Left forelimb (tissue), 1 donor: Measurements from ENCODE around the gene RTCA.
"Not testable (repeated sequence)": the region's sequence is repeated elsewhere in the genome, so short reads cannot be mapped to it uniquely, and the experiment has no call there.

Experiments used
- DNase-seq: peaks from one replicate; pipeline ENCODE4 v3.0.0-alpha.2; 2018; ENCODE audit warnings: low spot score

RTCA gene

DNA sequence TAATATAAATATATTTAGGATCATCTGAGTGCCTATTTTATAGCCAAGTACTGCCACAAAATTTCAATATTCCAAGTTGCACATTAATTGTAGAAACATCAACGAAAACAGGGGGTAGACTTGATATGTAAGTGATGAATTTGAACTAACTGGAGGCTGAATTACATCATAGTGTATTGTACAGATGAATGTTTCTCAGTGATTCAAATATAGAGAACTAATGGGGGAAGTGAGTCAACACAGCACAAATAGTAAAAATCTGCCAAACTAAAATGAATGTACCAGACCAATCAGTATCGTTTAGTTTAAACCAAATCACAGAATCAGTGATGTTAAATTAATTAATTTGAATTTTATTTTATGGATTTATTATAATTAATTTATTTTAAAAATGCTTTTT is 42.8 kb downstream of the RTCA start:
- no peak for DNase-seq

DNA sequence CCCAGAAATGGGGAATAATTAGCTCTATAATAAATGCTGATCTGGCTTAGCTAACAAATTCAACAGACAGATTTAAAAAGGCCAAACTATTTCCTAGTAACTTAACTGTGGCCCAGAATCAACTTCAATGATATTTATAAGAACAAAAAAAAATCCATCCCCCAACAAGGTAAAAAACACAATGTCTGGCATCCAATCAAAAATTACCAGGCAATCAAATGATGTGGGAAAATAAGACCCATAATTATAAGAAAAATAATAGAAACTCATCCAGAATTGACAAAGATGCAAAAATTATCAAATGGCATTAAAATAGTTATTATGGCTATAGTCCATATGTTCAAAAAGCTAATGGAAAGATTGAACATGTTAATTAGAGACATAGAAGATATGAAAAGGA is 43.8 kb downstream of the RTCA start:
- no peak for DNase-seq

DNA sequence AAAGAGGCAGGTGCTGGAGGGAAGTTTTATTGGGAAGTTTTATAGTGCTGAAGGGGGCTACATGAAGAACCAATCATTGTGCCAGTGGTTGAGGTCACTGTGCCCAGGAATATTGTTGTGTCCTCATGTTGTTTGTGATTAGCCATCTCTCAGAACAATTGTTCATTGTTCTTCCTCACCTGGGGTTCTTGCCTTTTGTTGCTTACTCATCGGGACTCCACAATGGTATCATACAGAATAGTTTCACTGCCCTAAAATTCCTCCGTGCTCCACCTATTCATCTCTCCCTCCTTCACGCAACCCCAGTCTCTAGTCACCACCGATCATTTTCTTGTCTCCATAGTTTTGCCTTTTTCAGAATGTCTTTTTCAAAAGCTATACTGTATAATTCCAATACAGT is 47.4 kb downstream of the RTCA start:
- no peak for DNase-seq

DNA sequence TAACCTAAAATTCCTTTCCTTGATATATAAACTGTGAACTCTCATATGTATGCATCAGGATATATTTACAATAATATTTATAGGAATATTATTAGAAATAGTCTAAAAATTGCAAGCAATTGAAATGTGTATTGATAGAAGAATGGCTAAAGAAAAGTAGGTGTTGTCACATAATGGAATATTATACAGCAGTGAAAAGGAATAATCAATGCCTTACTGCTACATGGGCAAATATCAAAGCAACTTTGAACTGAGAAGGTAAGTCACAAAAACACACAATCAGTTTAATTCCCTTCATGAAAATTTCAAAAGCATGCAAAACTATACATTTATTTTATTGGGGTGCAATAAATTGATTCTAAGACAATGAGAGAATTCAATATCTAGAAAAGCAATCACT is 50.6 kb downstream of the RTCA start:
- DNase-seq, result no peak

DNA sequence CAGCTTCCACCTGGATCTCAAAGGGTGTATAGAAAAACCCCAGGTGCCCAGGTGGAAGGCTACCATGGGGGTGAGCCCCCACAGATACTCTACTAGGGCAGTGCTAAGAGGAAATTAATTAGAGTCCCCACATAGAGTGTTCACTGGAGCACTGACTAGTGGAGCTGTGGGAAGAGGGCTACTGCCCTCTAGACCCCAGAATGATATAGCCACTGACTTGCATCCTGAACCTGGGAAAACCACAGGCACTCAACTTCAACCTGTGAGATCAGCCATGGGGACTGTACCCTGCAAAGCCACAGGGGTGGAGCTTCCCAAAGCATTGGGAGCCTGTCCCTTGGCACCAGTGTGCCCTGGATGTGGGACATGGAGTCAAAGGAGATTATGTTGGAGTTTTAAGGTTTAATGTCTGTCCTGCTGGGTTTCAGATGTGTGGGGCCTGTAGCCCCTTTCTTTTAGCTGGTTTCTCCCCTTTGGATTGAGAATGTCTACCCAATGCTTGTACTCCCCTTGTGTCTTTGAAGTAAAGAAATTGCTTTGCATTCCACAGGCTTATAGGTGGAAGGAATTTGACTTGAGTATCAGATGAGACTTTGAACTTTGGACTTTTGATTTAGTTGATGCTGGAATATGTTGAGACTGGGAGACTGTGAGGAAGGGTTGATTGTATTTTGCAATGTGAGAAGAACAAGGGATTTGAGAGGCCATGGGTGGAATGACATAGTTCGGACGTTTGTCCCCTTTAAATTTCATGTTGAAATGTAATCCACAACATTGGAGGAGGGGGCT is 54.5 kb downstream of the RTCA start:
- DNase-seq, result no peak

DNA sequence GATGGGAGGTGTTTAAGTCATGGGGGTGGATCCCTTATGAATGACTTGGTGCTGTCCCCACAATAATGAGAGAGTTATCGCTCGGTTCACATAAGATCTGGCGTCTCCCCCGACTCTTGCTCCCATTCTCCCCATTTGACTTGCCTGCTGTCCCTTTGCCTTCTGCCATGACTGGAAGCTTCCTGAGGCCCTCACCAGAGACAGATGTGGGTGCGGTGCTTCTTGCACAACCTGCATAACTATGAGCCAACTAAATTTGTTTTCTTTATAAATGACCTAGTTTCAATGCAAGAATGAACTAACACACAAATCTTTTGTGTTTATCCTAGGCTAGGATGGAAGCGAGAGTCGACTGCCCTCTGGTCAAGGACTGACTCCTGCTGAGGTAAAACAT is 55.1 kb downstream of the RTCA start:
- DNase-seq, result no peak

DNA sequence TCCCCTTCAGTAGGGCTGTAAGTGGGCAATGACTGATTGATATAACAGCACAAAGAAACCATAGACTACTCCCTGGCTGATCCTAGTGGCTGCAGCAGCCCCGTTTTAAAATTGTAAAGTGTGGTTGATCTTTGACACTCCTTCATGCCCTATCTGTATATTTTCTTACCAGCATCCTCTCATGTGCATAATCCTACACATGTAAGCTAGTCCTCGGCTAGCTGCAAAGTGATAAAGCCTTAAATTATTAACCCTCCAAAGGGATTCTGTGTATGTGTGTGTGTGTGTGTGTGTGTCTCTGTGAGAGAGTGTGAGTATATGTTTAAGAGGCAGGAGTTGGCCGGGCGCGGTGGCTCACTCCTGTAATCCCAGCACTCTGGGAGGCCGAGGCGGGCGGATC is 55.5 kb downstream of the RTCA start:
- no peak for DNase-seq

DNA sequence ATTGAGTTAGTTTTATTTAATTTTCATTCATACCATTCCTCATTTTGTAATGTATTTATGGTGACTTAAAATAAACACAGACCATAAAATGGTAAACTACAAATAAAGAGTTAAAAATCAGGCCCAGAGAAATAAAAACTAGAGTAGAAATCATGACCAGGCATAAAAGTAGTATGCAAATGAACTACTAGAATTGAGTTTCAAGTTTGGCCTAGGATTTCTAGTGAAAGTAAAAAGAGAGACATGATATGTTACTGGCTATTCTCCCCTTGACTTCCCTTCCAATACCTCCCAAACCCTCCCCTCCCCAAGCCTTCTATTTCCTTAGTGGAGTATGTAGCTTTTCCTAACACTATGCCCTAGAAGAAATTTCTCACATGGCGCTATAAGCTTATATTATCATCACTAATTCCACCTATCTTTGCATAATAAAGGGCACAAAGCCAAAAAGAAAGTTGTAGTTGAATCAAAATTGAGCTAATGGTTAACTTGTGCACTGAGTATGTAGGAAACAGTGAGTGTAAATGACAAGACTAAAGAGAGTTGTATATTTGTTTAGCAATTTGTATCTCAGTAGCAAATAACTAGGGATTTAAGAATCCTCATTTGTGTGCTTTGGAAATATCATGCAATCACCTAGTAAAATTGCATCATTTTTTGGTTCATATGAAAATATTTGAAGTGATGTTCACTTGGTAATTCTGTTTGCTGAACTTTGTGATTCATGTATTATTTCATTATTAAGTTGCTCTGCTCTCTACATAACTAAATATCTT is 56.6 kb downstream of the RTCA start:
- DNase-seq, result no peak

DNA sequence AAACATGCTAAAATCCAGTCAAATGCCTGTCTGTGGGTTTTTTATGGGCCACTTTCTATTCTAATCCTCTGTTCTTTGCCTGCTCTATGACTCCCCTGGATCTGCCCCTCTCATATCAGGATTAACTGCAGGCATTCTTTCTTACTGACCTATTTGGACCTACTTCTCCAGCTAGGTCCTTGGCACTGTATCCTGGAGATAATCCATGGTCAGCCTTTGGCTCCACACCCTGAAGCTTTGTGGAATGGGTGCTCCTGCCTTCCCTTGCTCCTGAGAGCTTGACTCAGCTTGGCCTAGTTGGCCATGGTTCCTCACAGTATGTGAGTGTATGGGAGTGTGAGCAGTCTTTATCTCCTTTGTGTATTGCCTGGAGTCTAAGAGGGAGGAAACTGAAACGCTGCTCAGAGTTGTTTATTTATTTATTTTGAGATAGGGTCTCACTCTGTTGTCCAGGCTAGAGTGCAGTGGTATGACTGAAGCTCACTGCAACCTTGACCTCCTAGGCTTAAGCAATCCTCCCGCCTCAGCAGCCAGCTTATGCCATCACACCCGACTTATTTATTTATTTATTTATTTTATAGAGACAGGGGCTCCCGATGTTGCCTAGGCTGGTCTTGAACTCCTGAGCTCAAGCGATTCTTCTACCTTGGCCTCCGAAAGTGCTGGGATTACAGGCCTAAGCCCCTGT is 57.5 kb downstream of the RTCA start:
- no peak for DNase-seq

DNA sequence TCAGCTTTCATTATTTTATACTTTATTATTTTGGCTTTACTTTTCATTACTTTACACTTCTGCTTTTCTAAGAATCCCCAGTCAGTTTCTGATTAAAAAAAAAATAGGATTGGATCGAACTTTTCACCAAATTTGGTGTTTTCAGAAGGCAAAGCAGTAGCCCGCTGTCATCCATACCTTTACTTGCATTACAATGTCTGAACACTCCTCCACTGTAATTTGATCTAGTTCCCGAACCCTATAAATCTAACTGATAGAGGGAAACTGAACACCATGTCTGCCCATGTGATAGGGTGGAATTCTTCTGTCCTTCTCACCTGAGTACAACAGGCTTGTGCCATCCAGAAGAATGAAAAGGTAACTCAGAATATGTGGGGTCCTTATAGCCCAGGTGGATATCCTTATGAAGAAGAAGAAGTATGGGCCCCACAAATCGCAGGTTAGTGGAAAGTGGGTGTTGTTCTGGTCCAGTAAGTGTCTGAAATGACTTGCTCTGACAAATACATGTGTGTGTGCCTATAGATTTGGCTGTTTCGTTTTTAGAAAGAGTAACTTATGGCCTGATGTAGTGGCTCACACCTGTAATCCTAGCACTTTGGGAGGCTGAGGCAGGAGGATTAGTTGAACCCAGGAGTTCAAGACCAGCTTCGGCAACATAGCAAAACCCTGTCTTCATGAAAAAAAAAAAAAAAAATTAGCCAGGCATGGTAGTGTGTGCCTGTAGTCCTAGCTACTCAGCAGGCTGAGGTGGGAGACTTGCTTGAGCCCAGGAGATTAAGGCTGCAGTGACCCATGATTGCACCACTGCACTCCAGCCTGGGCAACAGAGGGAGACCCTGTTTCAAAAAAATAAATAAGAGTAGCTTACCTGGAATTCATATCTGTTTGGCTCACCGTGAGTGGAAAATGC is 59.7 kb downstream of the RTCA start:
- no peak for DNase-seq

DNA sequence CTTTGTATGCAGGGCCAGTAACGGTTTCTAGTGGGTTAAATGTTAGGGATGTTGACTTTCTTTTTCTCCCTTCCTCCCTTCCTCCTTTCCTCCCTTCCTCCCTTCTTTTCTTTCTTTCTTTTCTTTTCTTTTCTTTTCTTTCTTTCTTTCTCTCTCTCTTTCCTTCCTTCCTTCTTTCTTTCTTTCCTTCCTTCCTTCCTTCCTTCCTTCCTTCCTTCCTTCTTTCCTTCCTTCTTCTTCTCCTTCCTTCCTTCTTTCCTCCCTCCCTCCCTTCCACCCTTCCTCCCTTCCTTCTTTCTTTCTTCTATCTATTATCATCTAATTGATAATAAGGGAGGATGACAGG is 60.3 kb downstream of the RTCA start:
- DNase-seq, result not testable (repeated sequence)

DNA sequence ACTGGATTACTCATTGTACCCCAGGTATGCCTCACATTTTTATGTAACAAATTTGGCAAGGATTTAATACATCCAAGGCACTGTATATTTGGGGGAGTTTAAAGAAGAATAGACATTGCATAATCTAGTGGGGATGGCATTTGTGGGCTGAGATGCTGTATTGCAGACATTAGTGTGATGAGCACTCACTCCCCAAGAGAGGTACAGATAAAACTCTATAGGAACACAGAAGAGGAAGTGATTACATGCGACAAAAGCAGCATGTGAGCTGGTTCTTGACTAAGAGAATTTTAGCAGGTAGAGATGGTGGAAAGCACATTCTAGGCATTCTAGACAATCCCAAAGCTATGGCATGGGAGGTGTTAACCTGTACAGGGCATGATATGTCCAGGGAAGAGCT is 62.1 kb downstream of the RTCA start:
- DNase-seq, result no peak

DNA sequence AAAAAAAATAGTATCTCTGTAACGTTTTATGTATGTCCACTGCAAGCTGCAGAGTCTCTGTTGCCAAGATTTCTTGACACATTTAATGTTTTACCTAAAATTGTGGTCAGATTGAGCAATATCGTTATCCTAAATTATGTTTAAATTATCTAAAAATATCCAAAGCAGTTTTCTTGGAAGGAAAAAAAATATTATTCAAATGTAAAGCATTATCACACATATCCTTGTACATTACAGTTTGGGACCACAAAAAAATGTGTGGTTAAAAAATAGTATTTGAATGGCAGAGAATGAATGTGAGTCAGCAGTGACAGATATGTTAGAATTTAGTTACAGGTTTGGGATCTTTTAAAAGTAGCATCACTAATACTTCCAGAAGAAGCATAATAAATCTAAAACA is 65.1 kb downstream of the RTCA start:
- DNase-seq, result not testable (repeated sequence)

DNA sequence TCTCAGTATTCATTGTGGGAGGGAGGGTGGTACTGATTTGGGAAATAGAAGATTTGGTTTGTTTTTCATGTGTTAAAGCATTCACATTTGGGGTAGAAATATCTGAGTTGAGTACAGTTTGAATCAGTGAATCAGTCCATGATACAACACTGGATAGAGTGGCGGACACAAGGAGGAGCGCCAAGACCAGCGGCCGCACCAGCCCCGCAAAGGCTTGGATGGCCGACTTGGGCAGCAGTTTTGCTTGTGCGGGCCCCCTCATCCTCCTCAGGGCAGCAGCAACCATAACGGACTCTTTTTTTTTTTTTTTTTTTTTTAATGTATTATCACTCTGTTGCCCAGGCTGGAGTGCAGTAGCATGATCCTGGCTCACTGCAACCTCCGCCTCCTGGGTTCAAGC is 66.3 kb downstream of the RTCA start:
- DNase-seq, result no peak

DNA sequence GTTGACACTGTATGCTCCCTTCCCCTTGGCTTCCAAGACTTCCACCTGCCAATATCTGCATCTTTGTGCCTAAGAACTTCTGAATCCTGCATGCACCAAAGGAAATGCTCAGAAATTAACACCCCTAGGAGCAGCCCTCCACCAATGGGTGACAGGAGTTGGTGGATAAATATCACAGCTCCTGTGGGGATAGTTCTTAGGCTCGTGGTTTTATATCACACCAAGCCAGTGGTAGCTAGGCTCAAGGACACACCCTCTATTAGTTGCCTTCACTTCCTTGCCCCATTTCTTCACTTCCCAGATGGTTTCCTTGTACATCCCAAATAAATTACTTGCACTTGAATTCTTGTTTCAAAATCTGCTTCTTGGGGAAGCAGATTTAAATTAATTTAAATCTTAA is 69.4 kb downstream of the RTCA start:
- no peak for DNase-seq

DNA sequence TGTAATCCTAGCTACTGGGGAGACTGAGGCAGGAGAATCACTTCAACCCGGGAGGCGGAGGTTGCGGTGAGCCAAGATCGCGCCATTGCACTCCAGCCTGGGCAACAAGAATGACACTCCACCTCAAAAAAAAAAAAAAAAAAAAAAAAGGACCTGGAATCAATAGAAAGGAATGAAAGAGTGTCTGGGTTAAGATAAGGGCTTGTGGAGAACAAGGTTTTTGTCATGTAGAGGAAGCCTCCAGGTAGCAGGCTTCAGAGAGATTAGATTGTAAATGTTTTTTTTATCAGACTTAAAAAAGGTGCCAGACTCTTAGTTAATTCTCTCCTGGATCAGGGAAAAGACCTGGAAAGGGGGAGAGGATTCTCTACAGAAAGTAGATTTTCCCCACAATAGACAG is 71.9 kb downstream of the RTCA start:
- DNase-seq, result not testable (repeated sequence)

DNA sequence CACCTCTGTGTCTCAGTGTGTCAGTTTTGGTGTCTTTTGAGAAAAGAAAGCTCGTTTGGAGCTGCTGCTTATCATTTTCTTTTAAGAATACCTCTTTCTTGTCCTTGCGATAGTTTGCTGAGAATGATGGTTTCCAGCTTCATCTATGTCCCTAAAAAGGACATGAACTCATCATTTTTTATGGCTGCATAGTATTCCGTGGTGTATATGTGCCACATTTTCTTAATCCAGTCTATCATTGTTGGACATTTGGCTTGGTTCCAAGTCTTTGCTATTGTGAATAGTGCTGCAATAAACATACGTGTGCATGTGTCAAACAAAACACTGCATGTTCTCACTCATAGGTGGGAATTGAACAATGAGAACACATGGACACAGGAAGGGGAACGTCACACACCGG is 73.7 kb downstream of the RTCA start:
- DNase-seq, result not testable (repeated sequence)

DNA sequence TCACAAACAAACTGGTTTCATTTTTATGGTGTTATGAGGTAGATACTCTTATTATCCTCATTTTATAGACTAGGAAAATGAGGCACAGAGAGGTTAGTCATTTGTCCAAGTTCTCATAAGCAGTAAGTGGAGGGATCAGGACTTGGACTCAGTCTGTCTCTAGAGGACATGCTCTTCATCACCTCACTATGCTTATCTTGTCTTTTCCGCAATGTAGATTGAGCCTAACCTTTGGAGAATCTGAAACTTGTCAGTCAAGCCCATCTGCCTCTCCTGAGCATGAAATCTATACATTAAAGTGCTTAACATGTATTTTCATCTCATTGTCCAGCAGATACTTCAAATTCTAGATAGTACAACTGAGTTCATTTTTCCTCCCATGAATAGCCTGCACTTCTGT is 74.5 kb downstream of the RTCA start:
- no peak for DNase-seq

DNA sequence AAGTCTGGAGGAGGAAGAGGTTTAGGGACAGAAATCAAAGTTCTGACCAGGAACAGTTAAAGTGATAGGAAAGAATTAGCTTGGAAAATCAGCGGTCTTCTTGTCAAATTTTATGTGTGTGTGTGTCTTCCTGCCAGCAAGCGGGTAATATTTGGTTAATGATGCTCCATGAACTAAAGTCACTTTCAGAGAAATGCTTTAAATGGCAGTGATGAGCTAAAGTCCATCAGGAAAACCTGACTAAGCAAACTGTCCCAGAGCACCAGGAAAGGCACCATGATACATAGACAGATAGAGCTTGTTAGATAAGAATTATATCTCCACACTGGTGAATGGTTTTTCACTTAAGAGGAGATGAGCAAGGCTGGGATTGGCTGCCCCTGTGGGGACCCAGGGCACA is 76.3 kb downstream of the RTCA start:
- no peak for DNase-seq
